Measurements from ENCODE around the gene GPBP1L1. TPM values are rescaled to one million over a fixed set of nuclear protein-coding genes. Genes with fewer than 3 reads are reported as not detected.
"Not testable (repeated sequence)": the region's sequence is repeated elsewhere in the genome, so short reads cannot be mapped to it uniquely, and the experiment has no call there.

GPBP1L1 gene
- polyA plus RNA-seq, 1 experiment: 63.0 TPM

DNA sequence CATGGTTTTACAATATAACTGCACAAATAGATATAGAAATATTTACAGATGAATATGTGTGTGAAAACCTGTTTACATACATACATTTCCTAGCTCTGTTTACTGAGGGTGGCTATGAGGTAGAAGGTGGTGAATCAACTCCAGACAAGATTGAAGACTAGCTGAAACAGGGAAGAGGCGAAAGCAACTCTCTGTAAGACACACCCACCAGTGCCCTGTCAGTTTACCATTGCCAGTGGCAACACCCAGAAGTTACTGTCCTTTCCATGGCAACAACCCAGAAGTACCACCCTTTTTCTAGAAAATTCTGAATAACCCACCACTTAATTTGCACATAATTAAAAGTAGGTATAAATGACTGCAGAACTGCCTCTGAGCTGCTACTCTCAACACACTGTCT is 18.3 kb upstream of the GPBP1L1 start:
- POLR2A ChIA-PET: interaction anchor here (0.7 kb wide), 1 partner anchor 14 kb away, joined by 3 read pairs; no protein-coding TSS in a partner anchor

GRCh38 chr1:45694823-45695222 is 8.5 kb upstream of the GPBP1L1 start:
- no peaks in the 10 kb centered on the region for H3K27me3 ChIP-seq (ENCODE audit: control insufficient read depth, insufficient read depth, low read length)
- no peak for DNase-seq (ENCODE audit: low read depth, low spot score)
- no peak overlapping the region for H3K4me3 ChIP-seq (ENCODE audit: low read depth, low read length)
- POLR2A ChIA-PET: no interaction called here
- no peak overlapping the region for H3K27ac ChIP-seq (ENCODE audit: low read depth, low read length)
- CTCF ChIA-PET: no interaction called here
- TF ChIP-seq, protein P1, sequence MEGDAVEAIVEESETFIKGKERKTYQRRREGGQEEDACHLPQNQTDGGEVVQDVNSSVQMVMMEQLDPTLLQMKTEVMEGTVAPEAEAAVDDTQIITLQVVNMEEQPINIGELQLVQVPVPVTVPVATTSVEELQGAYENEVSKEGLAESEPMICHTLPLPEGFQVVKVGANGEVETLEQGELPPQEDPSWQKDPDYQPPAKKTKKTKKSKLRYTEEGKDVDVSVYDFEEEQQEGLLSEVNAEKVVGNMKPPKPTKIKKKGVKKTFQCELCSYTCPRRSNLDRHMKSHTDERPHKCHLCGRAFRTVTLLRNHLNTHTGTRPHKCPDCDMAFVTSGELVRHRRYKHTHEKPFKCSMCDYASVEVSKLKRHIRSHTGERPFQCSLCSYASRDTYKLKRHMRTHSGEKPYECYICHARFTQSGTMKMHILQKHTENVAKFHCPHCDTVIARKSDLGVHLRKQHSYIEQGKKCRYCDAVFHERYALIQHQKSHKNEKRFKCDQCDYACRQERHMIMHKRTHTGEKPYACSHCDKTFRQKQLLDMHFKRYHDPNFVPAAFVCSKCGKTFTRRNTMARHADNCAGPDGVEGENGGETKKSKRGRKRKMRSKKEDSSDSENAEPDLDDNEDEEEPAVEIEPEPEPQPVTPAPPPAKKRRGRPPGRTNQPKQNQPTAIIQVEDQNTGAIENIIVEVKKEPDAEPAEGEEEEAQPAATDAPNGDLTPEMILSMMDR (IDR thresholded peaks at IDR 0.05; ENCODE audit: low read depth, low read length): no peak
- no peaks in the 10 kb centered on the region for H3K9me3 ChIP-seq (ENCODE audit: control insufficient read depth, insufficient read depth, low read length)

More for the DNA sequence above, 18.3 kb upstream of the GPBP1L1 start:
- Histone ChIP-seq H3K4me3 (ENCODE audit: low read depth, low read length) (no peak overlapping the region), H3K27me3 (ENCODE audit: control insufficient read depth, insufficient read depth, low read length) (no peaks in the 10 kb centered on the region), H3K9me3 (ENCODE audit: control insufficient read depth, insufficient read depth, low read length) (no peaks in the 10 kb centered on the region), H3K27ac (ENCODE audit: low read depth, low read length) (no peak overlapping the region)
- CTCF ChIA-PET: no interaction called here
- TF ChIP-seq, protein P1 (IDR thresholded peaks at IDR 0.05; ENCODE audit: low read depth, low read length): no peak
- no peak for DNase-seq (ENCODE audit: low read depth, low spot score)

GRCh38 chr1:45693811-45694210 is 7.5 kb upstream of the GPBP1L1 start:
- H3K27ac ChIP-seq (ENCODE audit: low read depth, low read length); H3K4me3 ChIP-seq (ENCODE audit: low read depth, low read length); H3K27me3 ChIP-seq (ENCODE audit: control insufficient read depth, insufficient read depth, low read length); H3K9me3 ChIP-seq (ENCODE audit: control insufficient read depth, insufficient read depth, low read length); CTCF ChIA-PET; DNase-seq (ENCODE audit: low read depth, low spot score); POLR2A ChIA-PET: not testable (repeated sequence)

DNA sequence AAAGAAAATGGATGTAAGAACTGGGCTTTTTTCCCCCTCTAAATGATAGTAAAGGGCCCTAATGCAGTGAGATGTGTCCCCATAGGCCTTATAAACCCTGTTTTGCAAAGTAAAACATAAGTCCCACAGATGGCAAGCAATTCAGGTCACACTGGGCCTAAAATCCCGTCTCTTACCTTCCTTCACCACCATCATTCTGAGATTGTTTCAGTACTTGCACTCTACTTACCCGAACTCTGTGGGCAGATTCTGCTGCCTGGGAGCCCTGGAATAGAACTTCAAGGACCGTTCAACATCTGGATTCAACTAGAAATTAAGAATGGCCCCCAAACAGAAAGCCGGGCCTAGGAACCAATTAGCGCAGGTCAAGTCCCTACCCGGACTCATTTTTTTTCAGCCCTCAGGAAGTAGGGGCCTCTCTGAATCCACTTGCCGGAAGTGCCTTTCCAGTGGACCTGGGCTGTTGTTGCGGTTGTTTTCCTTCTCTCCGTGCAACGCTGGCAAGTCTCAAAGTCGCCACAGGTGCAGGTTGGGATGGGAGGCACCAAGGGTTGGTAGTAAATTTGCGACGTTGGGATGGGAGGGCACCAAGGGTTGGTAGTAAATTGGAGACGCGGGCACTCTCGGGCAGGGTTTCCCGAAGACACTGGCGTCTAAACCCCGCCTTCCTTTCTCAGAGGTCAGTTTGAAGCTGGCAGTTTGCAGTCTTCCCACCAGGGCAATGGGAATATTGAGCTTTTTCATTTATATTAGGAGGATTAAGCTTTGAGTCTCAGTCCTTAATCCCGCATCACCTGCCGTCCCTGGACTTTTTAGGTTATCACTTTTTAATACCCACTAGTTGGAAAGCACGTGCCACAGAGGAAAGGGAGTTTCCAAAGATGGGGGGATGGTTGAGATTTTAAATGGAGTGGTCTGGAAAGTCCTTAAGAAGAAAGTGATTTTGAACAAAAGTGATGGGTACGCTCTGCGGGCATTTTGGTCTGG is 1.7 kb upstream of the GPBP1L1 start, which contains the start of gene TMEM69:
Gene TMEM69, plus strand, starts transcription at position 428 of the 987 bp plus-strand sequence. CDS start 2,888 bp downstream, outside the sequence.
- TF ChIP-seq, protein P1 (IDR thresholded peaks at IDR 0.05; ENCODE audit: low read depth, low read length): peak; percentile 33
- Histone ChIP-seq H3K27ac (ENCODE audit: low read depth, low read length) (peak within 1 kb of the TSS; percentile 94), H3K4me3 (ENCODE audit: low read depth, low read length) (peak within 1 kb of the TSS; percentile 98), H3K27me3 (ENCODE audit: control insufficient read depth, insufficient read depth, low read length) (no peaks in the 10 kb centered on the region), H3K9me3 (ENCODE audit: control insufficient read depth, insufficient read depth, low read length) (no peaks in the 10 kb centered on the region)
- peak; percentile 76 for DNase-seq (ENCODE audit: low read depth, low spot score)
- POLR2A ChIA-PET: interaction anchor here (0.5 to 2.6 kb wide), 6 partner anchors 93 to 675 kb away, joined by 3 to 12 read pairs (median 4); partner anchors contain the start of genes NASP and PRDX1
- CTCF ChIA-PET: no interaction called here

- TF ChIP-seq, protein P1 (IDR thresholded peaks at IDR 0.05; ENCODE audit: low read depth, low read length): no peak
- ChIA-PET POLR2A (interaction anchor here (0.5 to 2.6 kb wide), 5 partner anchors 103 to 674 kb away, joined by 3 to 12 read pairs (median 6); partner anchors contain the start of genes MAST2, NASP and PRDX1), CTCF (interaction anchor here (1.0 kb wide), 1 partner anchor 157 kb away, joined by 4 read pairs; no protein-coding TSS in a partner anchor)
Observed at GRCh38 chr1:45687014-45687753, 851 bp upstream of the GPBP1L1 start.

More at GRCh38 chr1:45687014-45687753, 851 bp upstream of the GPBP1L1 start:
- peak; percentile 96 for DNase-seq (ENCODE audit: low read depth, low spot score)
- H3K27ac ChIP-seq (ENCODE audit: low read depth, low read length): peak overlapping the region; percentile 94
- H3K27me3 ChIP-seq (ENCODE audit: control insufficient read depth, insufficient read depth, low read length): no peaks in the 10 kb centered on the region
- peak overlapping the region; percentile 98 for H3K4me3 ChIP-seq (ENCODE audit: low read depth, low read length)
- H3K9me3 ChIP-seq (ENCODE audit: control insufficient read depth, insufficient read depth, low read length): no peaks in the 10 kb centered on the region
